22Rv1 (cell line): Measurements from ENCODE around the gene GPR139.

ENCODE experiments used
- ZFX ChIP-seq: fragments of 450-650 bp; IDR thresholded peaks from 2 replicates; pipeline ENCODE4 v1.6.1; 2017; ENCODE audit warnings: antibody characterized with exemption, borderline replicate concordance
- TF ChIP-seq, protein P1 (sequence below): fragments of 450-650 bp; IDR thresholded peaks from 2 replicates; pipeline ENCODE4 v1.5.1; 2017; ENCODE audit warnings: mild to moderate bottlenecking

DNA sequence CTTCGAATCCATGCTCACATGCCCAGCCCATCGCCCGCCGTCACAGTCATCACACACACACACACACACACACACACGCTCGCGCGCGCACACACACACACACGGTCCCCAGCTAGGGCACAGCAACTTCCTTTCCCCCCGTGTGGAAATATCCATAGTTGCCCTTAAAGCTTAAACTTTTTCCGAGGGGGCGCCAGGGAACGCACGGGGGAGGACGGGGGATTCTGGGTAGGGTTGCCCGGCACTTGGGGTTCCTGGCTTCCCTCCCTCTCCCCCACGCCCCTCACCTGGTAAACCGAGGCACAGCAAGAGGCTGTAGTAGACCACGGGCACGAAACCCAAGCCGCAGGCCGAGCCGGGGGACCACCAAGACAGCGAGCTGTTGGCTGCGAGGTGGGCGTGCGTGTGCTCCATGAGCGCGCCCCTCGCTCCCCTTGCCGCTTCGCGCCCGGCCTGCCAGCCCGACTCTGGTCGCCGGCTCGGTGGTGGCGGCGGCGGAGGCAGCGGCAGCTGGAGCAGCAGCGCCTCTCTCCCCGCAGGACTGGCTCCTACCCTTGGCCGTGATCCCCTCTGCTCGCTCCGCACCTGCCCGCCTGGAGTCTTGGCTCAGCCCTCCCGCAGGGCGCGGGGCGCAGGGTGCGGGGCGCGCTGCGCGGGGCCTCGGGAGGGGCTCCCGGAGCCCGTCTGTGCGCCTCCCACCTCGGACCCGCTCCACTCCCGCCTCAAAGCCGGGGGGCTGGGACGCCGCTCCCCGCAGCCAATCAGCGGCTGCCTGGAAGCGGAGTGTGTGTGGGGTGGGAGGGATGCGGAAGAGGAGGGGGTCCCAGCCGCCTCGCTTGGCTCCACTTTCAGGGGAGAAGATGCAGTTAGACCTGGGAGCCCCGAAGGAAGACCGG, at the start of gene GPR139:
- TF ChIP-seq, protein P1, sequence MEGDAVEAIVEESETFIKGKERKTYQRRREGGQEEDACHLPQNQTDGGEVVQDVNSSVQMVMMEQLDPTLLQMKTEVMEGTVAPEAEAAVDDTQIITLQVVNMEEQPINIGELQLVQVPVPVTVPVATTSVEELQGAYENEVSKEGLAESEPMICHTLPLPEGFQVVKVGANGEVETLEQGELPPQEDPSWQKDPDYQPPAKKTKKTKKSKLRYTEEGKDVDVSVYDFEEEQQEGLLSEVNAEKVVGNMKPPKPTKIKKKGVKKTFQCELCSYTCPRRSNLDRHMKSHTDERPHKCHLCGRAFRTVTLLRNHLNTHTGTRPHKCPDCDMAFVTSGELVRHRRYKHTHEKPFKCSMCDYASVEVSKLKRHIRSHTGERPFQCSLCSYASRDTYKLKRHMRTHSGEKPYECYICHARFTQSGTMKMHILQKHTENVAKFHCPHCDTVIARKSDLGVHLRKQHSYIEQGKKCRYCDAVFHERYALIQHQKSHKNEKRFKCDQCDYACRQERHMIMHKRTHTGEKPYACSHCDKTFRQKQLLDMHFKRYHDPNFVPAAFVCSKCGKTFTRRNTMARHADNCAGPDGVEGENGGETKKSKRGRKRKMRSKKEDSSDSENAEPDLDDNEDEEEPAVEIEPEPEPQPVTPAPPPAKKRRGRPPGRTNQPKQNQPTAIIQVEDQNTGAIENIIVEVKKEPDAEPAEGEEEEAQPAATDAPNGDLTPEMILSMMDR, result no peak
- TF ChIP-seq ZFX, result no peak
